Stimulated activated CD4-positive, alpha-beta T cell treated with anti-CD3 and anti-CD28 coated beads, TNF-alpha, amount 100 ng/mL, for 48 hours (primary cell): ENCODE measurements around the gene HTD2.
A peak's percentile ranks its signal among the peaks of the same experiment; 100 is the strongest.

ENCODE experiments used
- DNase-seq, 3 donors: peaks; one replicate each; pipeline ENCODE4 v3.0.0-alpha.2; 2020; ENCODE audit warnings: low read depth in 3 of 3

The HTD2 gene

DNA sequence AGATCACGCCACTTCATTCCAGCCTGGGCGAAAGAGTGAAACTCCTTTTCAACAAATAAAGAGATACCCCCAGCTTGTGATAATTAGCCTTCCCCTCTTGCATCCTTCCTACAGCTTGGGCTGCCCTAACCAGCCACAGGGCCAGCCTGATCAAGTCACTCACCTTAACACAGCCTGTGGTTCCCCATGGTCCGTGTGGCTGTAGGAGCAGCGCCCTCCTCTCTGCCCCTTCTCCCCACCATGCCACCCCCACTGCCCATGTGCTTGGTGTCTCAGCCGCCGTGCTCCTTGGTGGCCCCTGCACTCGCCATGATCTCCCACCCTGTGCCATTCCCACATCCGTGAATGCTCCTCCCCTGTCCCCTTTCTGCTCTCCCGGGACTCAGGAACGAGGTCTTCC is 13.5 kb upstream of the HTD2 start:
- DNase-seq = no peak

DNA sequence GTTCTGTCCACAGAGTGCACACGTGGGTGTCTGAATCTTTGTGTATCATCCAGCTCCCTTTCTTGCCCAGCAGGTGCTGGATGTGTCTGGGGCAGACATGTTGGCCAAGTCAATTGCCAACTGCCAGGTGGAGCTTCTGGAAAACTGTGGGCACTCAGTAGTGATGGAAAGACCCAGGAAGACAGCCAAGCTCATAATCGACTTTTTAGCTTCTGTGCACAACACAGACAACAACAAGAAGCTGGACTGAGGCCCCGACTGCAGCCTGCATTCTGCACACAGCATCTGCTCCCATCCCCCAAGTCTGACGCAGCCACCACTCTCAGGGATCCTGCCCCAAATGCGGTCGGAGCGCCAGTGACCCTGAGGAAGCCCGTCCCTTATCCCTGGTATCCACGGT is 12.8 kb upstream of the HTD2 start:
- no peak for DNase-seq

DNA sequence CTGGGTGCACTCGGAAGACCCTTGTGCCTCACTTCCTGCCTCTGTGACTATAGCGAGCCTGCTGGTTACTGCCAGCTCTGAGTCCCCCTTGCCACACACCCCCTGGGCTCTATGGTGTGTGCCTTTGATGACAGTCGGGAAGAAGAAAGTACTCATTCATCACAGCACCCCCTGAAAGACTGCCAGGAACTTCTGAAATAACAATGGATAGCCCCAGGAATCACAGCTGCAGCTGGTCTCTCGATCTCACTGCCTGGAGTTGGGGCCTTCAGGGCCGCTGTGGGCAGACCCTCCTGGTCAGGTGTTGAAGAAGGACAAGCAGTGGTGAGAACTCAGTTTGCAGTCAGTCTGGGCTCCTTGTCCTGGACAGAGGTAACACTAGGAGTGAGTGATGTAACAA is 10.1 kb upstream of the HTD2 start:
- DNase-seq = no peak

DNA sequence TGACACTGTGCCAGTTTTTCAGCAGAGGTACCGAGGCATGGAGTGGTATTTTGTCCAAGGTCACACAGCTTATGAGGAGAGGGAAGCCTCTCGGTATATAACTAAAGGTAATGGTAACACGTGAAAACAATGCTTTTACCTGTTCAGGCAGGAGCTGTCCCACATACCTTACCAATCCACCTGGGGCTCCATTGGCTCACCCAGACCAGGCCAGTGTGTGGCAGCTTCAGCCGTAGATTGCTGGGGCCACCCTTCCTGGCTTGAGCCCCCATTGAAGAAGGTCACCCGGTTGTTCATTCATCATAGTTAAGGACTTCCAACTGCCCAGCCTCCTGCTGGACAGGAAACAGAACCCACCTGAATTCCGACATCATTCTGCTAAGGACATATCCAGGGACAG is 9.5 kb upstream of the HTD2 start:
- no peak for DNase-seq

DNA sequence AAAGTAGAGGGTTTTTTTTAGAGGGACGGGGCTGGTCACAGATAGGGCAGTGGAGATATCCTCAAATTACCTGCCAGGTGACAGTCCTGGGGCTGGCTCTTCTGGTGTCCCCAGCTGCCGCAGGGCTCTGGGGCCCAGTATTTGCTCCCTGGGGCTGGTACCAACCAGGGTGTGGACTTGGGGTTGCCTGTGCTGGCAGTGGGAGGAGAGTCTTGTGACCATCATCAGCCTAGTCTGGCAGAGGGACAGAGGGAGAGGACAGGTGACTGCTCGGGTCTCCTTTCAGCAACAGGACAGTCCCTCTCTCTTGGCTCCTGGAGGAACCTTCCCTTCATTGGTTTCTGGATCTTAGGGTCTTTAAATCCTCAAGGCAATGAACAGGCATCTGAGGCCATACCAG is 8.1 kb upstream of the HTD2 start:
- DNase-seq = no peak

DNA sequence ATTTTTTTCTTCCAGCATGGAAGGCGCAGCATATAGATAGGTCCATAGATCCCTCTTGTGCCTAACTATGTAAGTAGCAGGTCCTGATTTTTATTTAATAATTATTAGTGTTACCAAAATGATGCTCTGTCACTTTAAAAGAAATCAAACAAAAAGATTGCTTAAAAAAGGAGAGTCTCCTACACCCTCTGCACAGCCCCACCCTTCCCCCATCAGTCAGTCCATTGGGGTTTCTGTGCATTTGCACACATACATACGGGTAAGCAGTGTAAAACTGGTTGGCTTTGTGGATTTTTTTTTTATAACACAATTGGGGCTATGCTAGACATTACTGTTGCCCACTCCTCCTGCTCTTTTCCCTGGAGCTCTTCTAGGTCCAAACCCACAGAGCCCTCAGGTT is 7.2 kb upstream of the HTD2 start:
- DNase-seq = no peak

DNA sequence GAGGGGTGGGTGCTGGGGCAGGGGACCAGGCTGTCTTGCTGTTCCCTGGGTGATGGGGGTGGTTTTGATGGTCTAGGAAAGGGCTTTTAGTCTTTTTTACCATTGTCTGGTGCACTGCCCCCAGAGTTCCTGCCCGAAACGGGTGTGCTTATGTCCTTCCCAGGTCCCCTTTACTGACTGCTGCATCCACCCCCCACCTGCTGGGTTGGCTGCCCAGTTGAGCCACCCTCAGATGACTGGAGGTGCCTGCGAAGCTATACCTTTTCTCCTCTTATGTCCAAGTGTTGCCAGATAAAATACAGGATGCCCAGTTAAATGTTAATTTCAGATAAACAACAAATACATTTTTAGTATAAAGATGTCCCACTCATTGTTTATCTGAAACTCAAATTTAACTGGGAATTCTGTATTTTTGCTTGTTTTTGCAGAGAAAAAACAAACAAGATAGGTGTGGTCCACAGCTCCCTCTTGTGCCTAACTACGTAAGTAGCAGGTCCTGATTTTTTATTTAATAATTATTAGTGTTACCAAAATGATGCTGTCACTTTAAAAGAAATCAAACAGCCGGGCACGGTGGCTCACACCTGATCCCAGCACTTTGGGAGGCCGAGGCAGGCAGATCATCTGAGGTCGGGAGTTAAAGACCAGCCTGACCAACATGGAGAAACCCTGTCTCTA is 6.3 kb upstream of the HTD2 start:
- no peak for DNase-seq

DNA sequence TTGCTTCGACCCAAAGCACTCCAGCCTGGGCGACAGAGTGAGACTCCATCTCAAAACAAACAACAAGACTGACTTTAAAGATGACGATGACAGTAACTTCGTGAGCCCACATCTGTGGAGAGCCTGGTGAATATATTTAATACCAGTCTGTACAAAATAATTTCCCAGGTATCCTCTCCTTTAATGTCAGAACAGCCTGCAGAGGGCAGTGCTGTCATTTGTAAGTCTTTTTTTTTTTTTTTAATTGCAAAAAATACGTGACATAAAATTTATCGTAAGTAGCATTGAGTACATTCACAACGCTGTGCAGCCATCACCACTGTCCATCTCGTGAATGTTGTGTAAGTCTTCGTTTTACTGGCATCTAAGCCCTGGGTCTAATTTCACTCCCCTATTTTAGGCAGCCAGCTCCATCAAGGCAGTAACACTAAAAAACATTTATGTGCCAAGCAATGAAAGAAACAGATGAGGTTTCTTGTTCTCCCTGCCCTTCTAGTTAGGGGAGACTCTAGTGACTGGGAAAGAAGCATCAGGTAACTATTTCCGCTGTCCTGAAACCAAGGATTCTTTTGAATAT is 1.4 kb downstream of the HTD2 start:
- peak in 1 of 3 donors; percentile 48 for DNase-seq

DNA sequence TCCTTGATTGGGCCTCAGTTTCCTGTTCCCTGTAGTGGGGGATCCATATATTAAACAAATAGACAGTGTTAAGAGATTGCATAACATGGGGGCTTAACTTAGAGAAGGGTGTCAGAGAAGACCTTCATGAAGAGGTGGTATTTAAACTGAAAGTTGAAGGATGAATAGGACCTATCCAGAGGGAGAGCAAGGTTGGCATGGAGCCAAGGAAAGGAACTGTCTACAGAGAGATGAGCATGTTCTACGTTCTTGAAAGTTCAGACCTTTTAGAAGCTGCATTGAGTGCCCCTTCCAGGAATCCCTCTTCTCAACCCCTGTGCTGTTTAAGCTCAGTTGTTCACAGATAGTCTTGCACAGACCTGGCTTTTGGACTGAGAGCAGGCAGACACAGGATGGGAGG is 2.4 kb downstream of the HTD2 start:
- no peak for DNase-seq

DNA sequence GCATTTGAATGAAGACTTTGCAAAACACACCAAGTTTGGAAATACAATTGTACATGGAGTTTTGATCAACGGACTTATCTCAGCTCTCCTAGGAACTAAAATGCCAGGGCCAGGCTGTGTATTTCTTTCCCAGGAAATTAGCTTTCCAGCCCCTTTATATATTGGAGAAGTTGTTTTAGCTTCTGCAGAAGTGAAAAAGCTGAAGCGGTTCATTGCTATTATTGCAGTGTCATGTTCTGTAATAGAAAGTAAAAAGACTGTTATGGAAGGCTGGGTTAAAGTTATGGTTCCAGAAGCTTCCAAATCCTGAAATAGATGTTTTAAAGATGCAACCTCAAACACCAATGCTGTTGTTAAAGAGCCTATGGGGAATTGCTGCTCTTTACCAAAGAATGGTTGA is 11.5 kb downstream of the HTD2 start:
- DNase-seq = no peak

DNA sequence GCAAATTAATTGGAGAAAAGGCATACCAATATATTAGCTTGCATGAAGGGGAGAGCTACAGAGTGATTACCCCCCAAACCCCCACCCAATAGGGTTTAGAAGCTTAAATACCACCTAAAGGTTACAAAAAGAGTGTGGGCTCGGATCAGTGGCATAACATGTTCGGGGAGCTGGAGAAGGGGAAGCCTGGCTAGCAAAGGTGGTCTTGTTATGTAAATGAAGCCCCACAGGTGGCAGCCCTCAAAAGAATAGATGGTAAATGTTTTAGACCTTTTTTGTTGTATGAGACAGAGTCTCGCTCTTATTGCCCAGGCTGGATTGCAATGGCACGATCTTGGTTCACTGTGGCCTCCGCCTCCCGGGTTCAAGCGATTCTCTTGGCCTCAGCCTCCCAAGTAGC is 15.5 kb downstream of the HTD2 start:
- DNase-seq = no peak

DNA sequence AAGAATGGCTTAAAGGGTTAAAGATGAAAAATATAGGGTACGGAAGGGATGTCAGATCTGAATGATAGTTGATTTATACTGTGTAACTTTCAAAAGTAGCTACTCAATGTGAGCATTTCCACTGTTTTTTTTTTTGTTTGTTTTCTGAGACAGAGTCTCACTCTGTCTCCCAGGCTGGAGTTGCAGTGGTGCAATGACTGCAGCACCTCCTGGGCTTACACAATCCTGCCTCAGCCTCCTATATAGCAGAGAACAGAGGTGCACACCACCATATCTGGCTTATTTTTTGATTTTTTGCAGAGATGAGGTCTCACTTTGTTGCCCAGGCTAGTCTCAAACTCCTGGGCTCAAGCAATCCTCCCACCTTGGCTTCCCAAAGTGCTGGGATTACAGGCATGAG is 16.5 kb downstream of the HTD2 start:
- DNase-seq = no peak

DNA sequence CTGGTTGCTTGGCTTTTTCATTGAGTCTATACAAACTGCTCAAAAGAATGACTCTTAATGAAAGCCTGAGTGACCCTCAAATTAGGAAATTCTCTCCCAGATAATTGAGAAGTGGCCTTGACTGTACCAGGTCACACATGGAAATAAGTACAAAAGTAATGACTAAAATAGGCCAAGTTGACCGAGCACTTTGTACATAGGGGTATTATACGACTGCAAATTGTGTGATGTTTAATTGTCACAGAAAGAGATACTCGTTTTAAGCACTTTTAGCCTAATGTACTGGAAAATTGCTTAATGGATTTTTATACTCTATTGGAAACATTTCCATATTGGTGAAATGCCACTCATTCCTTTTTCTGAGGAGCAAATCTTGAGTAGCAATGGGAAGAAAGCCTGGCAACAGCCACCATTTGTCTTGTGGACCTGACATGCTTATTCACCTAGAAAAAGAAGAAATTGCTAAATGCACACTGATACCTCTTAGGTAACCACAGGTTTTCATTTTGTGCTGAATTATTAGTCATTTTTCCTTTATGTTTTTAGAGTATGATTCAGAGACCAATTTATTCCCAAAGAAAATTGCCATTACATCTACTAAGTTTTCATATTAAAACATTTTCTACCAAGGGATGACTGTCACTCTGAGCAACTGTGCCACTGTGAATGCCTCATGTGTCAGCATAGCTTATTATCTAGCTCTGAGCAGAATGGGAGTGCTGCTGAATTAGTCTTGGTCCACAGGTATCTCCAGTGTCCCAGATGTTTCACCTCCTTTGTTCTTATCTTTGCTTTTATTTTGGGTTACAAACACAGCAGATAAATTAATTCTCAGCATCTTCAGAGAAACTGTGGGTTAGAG is 17.4 kb downstream of the HTD2 start:
- no peak for DNase-seq

DNA sequence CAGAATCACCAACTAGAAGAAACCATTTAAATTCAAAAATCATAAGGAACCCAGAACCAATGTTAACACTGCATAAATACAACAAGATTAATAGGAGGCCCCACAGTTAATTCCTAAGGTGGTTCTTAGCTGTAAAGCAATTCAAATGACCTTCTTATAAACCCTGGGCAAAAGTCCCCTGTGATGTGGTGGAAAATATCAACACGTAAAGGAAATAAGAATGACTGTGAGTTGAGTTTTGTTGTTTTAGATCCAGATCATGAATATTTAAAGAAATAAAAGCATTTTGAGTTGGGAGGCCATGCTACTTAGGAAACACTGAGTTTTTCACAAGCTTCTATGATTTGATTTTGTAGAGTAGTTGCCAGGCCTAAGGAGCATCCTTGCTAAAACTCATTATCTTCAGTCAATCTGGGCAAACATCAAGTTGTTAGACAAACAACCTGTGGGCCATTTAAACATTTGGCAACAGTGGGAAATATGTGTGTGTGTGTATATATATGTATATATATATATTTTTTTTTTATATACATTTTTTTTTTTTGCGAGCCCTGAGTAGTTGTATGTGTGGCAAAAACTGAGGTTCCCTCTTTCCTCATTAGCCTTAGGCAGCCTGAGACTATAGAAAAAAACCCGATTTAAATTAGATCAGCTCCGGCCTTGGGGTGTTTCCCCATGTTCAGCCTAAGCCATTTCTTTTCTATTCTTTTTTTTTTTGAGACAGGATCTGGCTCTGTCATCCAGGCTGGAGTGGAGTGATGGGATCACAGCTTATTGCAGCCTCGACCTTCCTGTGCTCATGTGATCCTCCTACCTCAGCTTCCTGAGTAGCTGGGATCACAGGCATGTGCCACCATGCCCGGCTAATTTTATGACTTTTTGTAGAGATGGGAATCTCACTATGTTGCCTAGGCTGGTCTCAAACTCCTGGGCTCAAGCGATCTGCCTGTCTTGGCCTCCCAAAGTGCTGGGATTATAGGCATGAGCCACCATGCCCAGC is 18.4 kb downstream of the HTD2 start:
- DNase-seq = no peak

DNA sequence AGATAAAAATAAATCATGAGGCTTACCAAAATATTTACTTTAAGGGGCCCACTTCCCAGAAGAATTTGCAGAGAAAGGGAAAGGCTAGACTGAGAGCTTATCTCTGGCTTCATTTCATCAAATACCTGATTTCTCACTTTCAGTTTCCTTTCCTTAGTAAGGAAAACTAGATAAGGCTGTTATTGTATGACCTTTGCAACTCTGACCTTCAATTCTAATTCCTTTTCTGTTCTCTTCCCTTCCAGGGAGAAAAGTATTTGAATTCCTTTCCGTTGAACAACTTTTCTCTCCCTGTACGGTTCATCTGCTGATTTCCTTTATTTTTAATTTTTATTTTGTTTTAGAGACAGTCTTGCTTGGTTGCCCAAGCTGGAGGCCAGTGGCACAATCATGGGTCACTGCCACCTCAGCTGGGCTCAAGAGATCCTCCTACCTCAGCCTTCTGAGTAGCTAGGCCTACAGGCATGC is 19.2 kb downstream of the HTD2 start:
- no peak for DNase-seq

DNA sequence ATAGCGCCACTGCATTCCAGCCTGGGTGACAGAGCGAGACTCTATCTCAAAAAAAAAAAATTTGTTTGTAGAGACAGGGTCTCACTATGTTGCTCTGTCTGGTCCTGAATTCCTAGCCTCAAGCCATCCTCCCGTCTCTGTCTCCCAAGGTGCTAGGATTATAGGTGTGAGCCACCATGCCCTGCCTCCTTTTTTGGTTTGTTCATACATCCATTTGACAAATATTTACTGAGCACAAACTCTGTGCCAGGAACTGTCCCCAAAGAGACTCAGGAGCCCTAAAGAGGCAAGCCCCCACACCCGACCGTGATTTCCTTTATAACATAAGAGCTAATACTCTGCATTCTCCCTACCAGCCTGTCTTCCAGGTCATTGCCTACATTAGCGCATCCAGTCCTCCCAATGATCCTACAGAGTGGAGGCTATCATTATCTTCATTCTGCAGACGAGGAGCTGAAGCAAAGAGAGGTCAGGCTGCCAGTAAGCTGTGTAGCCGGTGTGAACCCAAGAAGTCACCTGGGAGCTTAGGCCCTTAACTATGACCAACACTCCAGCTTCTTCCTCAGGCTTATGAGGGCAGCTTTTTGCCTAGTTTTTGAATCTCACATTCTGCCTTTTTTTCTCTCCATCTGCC is 20.1 kb downstream of the HTD2 start:
- DNase-seq = no peak

DNA sequence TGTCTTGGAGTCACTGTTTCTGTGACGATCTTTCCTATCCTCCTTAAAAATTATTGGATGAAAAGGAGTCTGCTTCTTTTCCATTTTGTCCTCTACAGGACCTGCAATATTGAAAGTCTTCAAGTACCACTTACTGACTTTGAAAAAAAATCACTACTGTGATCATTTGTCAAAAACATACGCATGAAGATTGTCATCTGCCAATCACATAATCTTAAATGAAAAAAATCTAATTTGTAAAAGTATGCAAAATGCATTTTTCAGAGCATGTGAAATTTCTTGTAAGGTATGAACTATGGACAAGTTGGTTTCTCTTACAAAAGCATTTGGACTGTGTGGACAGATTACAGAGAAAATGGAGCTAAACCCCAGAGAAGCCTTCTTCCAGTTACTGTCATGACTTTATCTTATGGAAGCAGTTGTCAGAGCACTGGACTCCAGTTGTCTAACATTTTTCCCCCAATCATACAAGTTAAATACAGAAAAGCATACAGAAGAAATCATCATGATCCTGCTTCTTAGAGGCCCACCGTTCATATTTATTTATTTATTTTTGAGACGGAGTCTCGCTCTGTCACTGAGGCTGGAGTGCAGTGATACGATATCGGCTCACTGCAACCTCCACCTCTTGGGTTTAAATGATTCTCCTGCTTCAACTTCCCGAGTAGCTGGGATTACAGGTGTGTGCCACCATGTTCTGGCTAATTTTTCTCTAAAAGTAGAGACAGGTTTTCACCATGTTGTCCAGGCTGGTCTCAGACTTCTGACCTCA is 23.0 kb downstream of the HTD2 start:
- DNase-seq = no peak

DNA sequence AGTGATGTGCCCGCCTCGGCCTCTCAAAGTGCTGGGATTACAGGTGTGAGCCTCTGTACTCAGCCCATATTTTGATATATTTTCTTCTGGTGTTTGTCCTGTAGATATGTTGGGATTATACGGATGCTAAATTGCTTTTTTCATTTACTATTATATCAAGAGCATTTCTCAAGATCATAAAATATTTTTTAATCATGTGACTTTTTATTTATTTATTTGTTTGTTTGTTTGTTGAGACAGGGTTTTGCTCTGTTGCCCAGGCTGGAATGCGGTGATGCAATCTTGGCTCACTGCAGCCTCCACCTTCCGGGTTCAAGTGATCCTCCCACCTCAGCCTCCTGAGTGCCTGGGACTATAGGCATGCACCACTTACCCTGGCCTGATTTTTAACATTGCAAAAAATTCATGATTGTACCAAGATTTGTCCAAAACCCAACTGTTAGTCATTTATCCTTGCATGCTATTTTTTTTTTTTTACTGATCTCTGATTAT is 23.6 kb downstream of the HTD2 start:
- DNase-seq = no peak

DNA sequence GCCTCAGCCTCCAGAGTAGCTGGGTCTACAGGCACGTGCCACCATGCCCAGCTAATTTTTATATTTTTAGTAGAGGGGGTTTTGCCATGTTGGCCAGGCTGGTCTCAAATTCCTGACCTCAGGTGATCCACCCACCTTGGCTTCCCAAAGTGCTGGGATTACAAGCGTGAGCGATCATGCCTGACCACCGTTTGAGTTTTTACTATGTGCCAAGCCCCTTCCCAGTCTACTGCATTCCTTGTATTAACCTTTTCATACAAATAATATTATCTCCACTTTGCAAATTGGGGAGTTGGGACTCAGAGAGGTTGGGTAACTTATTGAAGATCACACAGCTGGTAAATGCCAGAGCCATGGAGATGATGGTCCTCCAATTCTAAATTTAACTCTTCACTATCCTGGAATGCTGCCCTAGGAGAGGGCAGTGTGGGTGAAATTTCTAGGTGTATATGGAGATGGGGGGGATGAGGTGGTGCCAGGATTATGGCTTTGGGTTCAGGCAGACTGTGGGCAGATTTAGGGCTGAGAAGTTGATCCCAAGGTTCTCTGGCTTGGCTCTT is 25.4 kb downstream of the HTD2 start:
- DNase-seq = no peak
